HT1080 (cell line): Measurements from ENCODE around the gene SGSM1. TPM values are rescaled to one million over a fixed set of nuclear protein-coding genes. Genes with fewer than 3 reads are reported as not detected.

Experiments
- DNase-seq: peaks from one replicate; pipeline ENCODE4 v3.0.0-alpha.2; 2015; ENCODE audit warnings: low read depth
- total RNA-seq: library from RNA; depleted of rRNA; stranded (reverse); fragments of >200 nt; shearing (Covaris generic); gene quantifications from 2 replicates; pipeline ENCODE4 v1.2.3, GENCODE V29; 2014

Gene SGSM1
- total RNA-seq, 1 experiment from 2014 or later: not detected

DNA sequence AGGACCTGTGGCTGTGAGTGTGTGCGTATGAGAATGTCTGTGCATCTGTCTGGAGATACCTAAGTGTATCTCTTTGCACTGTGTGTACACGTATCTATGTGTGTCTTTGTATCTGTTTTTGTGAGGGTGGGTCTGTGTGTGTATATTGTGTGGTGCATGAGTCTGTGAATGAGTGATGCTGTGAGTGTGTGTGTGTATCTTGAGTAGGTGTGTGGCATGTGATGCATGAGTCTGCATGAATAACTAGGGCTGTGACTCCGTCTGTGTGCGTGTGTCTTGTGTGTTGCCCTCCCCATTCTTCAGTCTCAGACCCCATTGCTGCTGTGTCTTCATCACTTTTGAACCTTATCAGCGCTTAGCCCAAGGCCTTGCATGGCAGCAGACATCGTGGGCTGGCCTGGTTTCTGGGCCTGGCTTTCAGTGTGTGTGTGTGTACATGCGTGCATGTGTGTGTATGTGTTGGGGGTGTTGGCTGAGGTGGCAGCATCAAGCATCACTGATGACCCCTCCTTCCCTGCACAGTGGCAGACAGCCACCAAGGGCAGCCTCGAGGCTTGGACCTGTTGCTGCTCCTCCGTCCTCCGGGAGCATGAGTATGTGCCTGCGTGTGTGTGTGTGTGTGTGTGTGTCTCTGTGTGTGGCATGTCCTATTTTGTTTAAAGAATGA lies 1.4 kb downstream of the SGSM1 start:
- no peak for DNase-seq

DNA sequence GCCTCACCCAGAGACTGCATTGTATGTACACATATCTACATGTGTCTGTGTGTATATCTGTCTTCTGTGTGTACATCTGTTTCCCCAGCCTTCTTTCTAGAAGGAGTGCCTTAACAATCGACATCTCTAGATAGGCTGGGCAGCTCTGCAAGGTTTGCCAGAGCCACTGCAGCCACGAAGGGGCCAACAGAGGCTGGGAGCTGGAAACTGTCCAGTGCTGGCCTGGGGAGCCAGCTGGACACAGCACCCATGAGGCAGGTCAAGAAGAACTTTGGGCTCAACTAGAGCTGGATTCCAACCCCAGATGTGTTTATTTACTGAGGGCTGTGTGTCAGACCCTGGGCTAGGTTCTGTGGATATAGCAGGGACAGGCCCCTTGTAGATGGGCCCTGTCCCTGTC lies 3.3 kb downstream of the SGSM1 start:
- no peak for DNase-seq

DNA sequence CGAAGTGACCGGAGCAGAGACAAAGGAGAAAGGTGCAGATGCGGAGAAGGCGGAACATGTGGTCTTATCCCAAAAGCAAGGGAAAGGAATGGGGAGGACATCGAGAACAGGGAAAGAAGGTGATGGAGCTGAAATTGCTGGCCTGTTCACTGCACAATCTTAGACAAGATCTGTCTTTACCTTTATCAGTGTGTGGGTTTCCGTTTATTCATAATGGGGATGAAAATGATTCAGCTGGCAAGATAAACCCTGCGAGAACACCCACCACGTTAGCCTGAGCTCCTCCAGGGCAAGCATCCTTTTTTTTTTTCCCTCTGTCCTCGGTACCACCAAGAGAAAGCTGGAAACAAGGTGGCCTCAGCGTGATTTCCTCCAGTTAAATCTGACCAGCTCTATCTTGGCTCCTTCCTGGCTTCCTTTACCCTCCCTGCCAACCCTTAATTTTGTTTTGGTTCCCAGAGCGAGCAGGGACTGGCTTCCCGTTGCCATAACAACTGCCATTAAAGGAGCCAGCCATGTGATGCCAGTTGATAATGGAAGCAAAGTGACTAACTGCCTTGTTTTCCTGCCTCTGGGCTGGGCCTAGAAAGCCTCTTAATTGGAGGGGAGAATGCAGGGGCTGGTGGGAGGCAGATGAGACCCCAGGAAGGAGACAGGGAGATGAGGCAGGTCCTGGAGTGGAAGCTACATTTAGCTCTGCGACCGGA lies 4.2 kb downstream of the SGSM1 start:
- no peak for DNase-seq

DNA sequence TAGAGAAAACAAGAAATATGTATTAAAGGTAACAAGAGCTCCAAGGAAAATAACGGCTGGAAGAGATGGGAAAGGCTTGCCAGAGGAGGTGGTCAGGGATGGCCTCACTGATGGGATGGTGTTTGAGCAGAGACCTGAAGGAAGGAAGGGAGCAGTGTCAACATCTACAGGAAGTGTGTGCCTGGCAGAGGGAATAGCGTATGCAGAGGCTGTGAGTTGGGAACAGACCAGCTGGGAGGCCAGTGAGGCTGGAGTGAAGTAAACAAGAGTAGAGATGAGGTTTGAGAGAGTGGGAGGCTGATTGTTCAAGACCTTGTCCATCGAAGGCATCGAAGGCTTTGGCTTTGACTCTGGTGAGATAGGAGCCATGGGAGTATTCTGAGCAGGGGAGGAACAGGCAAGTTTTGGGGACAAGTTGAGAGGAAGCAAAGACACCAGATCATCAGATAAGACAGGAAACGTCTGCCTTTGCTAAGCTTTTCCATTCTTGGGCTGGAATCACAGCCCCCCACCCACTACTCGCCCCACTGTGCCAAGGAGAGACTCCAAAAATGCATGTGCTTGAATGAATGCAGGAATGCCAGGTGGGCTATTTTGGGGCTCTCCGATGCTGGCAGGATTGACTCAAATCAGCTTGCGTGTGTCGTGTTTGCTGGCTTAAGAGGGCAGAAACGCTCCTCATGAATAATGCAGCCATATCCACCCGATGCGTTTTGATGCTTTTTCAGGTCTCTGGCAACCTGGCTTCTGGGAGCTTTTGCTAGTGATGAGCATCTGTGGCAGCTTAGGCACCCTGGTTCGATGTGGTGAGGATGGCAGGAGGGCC lies 7.2 kb downstream of the SGSM1 start:
- no peak for DNase-seq

DNA sequence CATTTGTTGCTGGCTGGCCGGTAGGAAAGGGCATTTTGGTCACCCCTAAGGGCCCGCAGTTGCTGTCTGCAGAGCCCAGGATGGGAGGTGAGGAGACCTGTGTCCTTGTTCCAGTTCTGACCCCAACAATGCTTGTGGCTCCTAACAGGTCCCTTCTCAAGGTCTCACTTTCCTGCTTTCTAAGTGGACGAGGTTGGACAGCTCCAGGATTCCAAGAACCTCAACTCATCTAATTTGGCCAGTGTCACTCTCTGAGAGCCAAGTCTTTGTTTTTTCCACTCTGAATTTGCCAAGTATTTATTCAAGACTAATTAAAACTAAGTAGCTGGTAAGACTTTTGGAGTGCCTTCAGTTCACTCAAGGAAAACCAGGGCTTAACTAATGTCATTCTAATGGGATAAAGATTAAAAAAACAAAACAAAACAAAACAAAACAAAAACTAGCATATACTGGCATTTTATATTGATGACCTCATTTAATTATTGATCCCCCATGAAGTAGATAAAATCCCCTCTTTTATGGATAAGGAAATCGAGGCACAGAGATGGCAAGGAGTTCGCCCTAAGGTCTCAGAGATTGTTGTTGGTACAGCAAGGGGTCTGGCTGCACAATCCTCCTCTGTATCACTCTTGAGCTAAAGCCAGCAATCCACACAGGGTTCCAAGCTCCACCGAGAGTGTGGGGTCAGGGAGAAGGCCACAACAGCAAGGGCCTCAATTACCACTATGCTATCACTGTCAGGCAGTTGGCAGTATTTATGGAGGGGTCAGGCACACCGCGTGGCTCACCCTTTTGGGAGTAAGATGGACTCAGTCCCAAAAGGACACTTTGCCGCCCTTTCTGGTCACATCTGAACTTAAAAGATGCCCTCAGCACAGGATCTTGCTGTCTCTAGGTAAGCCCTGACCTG lies 8.1 kb downstream of the SGSM1 start:
- DNase-seq: no peak

DNA sequence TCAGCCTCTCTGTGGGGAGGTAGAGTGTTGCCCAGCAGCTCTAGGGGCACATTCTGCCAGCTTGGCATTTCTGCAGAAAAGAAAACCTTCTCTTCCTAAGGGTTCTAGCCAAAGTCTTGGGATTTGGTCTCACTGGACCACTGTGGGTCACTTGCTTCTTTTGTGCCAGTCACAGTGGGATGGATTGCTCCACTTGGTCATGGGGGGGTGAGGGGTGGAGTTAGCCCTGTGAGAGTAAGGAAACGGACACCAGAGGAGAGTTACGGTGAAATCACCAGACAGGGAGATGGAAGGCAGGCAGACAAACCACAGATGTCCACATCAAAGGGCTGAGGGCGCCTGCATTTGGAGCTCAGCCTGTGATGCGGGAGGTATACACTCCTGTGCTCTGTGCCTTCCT lies 10.8 kb downstream of the SGSM1 start:
- no peak for DNase-seq

DNA sequence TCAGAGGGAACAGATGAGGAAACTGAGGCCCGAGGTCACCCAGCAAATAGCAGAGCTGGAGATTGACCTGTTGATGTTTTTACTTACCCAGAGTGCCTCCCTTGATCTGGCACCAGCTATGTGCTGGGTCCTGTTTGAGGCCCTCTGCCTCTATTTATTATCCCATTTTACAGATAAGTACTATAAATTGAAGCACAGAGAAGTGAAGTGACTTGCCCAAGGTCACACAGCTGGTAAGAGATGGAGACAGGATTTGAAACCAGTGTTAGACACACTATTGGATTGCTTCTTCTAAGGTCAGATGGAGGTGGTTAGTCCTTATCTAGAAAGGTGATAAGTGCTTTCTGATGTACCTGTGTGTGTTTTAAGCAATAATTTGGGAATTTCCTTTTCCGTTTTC lies 13.5 kb downstream of the SGSM1 start:
- DNase-seq: no peak

DNA sequence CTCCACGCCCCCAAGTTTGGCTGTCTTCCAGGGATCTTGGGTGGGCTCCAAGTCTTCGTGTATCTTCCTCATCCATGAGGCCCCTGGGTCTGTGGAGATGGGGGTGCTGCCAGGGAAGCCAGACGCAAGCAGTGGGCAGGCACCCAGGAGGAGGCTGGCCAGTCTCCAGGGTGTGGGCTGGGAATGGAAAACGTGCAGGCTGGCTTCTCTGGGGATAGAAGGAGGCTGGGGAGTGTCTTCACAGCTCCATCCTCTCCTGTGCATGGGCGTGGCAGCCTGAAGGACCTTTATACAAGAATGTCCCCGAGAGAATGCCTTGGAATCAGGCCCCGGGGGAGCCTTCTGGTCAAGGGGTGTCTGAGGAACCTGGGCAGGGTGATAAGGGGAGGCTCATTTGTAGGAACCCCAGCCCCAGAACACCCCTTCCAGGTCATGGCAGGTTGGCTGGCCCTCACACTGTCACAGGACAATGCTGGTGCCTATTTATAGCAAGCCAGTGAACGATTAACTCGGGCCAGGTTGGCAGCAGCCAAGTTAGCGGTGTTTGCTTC lies 14.0 kb downstream of the SGSM1 start:
- DNase-seq: no peak

DNA sequence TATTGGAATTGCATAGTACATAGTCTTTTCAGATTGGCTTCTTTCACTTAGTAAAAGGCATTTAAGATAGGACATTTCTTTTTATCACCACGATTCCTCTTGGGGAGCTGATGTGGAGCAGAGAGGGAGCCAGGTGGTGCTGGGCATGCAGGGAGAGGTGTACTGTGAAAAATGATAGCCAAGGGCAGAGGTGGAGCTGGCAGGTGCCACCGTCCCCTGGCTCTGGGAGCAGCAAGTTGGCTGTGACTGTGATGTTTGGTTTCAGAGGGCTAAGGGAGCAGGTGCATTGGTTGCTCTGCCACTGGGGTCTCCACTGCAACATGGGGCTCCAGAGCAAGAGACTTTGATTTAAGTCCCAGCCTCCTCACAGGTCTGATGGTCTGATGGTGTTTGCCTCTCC lies 16.5 kb downstream of the SGSM1 start:
- no peak for DNase-seq

DNA sequence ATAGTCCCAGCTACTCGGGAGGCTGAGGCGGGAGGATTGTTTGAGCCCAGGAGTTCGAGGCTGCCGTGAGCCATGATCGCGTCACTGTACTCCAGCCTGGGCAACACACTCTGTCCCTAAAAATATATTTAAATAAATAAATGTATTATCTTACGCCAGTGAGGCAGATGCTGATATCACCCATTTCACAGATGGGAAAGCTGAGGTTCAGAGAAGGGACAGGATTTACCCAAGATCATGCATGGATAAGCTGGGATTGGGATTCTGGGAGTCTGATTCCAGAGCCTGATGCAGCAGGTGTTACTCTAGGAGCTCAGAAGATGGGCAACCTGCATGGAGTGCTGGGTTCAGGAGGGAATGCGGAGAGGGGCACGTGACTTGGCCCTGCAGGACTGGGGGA lies 17.8 kb downstream of the SGSM1 start:
- no peak for DNase-seq

DNA sequence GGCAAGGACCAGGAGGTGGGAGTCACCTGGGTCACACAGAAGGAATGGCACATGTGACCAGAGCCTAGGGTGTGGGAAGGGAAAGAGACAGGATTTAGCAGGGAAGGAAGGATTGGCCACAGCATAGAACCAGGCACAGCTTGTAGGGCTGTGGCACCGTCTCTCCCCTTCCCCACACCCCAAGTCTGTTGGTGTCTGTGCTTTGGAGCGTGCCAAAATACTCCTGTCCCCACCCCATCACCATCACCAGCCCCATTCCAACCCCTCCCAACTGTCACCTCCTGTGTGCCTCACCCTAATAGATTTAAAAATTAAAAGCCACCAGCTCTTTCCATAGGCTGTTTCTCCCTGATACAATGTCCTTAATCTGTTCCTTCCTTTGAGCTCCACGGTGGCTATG lies 18.2 kb downstream of the SGSM1 start:
- DNase-seq: no peak

DNA sequence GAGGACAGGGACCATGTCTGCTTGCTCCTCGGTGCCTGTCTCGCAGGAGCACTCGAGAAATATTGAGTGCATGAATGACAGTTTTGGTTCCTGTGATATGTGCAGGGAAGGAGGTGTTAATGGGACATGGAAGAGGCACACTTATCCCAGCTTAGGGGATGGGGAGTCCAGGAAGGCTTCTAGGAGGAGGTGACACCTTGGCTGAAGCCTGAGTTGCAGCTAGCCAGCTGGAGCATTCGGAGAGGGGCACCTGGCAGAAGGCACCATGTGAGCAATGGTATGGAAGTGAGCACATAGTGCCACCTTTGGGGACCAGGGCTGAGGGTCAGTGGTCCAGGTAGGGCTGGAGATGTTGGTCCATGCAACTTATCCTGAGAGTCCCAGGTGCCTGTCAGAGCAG lies 18.9 kb downstream of the SGSM1 start:
- DNase-seq: no peak

DNA sequence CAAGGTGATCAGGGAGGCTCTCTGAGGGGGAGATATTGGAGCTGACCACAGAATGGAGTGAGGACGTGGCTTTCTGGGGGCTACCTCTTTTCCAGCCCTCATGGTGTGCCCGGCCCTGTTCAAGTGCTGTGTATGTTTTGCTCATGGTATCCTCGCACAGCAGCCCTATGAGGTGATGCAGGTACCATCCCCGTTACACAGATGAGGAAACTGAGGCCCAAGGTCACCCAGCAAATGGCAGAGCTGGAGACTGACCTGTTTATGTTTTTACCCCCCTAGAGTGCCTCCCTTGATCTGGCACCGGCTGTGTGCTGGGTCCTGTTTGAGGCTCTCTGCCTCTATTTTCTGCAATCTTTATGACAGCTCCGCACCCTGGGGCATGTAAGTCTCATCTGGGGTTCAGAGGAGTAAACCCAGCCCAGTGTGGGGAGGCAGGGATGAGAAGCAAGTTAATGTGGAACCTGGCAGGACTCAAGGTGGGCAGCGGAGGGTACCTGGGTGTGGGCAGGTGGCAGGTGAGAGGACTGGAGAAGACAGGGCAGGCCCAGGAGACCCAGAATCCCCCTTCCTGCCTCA lies 20.8 kb downstream of the SGSM1 start:
- DNase-seq: no peak

DNA sequence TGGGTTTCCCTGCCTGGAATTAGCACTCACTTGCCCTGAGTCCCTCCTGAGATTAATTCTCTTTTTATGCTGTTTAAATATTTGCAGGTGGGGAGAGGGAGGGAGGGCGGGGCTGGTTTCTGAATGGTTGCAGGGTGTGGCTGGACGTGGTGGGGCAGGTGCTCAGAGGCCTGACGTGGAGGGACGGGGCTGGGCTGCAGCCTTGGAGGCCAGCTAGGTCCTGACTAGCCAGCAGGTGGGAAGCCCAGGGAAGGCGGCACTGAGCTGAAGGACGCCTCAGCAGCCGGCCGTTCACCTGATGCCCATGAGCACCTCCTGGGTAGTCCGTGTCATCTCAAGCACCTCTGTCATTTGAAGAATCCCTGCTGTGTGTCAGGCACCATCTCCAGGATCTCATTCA lies 21.3 kb downstream of the SGSM1 start:
- DNase-seq: no peak

DNA sequence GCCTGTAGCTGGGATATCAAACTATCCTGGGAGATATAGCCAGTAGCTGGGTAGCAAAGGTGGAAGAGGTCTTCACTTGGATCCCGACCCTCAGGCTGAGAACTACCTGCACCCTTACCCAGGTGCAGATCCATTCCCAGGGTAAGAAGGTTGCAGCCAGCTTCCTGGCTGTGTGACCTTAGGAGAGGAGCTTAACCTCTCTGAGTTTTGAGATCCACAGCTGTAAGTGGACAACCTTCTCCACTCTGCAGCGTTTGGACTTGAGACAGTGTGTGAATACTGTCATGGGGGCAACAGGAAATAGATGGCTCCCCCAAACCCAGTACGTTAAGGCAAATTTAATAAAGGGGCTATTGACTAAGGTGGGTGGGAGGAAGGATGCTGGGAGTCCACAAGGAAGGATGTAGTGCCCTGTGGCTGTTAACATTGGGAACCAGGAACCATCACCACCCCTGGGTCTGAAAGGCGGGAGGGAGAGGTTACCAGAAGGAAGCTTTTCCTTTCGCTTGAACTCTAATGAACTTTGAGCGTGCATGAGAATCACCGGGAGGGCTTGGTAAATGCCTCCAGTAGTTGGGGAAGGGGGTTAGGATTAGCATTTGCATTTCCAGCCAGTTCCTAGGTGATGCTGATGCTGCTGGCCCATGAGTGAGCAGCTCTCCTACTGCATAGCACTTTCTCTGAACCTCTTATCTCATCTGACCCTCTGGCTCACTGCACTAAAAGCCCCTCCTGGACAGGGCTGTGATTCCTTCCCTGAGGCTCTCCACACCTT lies 24.4 kb downstream of the SGSM1 start:
- DNase-seq: no peak

DNA sequence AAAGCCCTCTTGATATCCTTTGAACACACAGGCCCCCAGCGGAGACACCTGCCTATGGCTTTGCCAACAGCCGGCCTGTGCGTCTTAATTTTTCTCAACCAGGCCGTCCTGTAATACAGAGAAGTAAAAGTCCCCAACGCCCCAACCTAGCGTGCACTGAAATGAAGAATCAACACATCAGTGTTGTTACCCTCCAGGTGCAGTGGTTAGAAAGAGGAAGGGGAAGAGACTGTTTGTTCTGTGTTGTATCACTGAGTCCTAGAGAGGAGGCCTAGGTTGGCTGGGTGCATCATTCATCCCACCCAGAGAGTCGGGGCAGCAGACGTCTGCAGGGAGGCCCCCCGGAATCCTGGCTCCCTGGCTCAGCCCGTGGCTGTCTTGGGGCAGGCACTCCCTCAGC lies 25.7 kb downstream of the SGSM1 start:
- DNase-seq: no peak

DNA sequence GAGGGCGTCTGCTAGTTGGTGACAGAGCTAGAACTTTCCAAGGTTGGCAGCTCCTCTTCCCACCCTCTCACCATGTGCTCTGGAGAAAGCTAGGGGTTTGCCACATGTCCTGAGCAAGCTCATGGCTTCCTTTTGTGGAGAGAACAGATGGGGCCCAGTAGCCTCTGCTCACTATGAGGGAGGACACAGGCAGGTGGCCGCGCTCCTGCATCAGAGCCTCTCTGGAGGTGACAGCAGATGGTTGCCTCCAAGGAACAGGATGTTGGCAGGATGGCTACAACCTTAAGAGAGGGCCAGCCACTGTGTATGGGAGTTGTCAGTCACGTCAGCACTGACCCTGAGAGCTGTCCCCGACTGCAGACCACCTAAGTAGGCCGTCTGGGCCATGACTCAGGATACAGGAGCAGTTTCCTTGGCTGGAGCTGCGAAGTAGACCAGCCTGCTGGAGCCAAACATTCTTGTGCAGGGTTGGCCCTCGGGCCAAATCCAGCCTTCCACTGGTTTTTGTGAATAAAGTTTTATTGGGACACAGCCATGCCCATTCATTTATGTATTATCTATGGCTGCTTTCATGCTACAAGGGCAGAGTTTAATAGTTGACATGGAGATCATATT lies 28.0 kb downstream of the SGSM1 start:
- no peak for DNase-seq

DNA sequence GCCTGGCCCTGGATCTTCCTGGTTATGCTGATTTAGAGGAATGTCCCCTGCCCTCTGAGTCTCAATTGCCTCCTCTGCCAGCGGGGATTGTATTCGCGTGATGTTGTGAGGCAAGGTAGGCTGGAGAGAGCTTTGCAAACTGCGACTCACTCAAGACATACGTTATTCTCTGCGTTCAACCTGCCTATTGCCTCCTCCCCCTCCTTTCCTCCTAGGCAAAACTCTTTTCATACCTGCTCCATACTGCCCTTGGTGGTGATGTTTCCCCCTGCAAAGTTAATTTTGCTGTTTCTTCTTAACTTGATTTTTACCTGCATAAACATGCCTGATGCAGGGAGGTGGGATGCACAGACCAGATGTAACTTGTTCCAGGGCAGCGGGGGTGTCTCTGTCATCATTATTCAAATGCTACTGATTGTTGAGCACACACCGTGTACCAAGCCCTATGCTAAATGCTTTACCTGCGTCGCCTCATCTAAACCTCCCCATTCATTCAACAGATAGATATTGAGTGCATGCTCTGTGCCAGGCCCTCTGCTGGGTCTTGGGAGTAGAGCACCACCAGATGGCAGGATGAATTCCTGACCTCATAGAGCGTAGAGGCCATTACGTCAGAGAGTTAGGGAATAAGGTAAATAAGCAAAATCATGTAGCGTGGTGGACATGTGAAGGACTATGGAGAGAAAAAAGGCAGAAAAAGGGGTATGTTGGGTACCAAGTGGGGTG lies 29.0 kb downstream of the SGSM1 start:
- DNase-seq: peak; percentile 10

DNA sequence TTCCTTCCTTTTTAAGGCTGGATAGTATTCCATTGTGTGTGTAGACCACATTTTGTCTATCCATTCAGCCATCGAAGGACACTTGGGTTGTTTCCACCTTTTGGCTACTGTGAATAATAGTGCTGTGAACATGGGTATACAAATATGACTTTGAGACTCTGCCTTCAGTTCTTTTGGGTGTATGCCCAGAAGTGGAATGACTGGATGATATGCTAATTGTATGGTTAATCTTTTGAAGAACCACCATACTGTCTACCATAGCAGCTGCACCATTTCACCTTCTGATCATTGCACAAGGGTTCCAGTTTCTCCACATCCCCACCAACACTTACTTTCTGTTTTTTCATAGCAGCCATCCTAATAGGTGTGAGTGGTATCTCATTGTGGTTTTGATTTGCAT lies 30.3 kb downstream of the SGSM1 start:
- DNase-seq: no peak
